ENCODE measurements around the gene CTIF. TPM values are rescaled to one million over a fixed set of nuclear protein-coding genes. Genes with fewer than 3 reads are reported as not detected.

CTIF gene
- total RNA-seq, 4 donors from 2014 or later, result 29.0 to 61.5 (median 37.7) TPM

DNA sequence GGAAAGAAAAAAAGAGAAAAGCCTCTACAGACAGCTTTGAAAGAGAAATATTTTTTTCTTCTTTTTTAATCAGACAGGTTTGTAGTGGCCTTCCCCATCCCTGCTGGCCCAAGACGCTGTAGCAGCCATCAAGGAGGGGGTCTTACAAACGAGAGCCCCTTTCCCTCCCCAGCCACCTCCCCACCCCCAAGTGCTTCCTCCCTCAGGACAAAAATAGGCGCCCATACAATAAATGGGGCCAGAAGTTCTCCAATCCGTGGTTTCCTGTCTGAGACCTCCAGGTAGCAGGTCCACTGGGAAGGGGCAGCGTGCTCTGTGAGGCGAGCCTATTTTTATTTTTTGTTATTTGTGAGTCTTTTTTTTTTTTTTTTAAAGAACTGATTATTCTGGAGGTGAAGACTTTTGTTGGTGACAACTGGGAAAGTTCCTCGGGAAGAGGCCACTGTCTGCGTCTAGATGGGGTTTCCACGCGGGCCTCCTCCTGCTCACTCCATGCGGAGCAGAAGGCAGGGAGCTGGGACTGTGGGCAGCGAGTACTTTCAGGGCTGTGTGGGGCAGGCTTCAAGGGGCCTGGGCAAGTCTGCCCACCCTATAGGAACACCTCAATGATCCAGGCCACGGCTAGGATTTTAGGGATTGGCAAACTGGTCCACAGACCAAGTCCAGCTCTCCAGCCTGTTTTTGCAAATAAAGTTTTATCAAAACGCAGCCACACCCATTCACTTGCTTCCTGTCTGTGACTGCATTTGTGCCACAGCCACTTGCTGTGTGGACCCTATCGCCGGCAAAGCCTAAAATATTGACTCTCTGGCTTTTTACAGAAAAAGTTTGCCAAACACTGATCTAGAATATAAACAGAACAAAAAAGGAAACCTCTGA, 139.6 kb downstream of the CTIF start:
- TF ChIP-seq EP300 (IDR thresholded peaks at IDR 0.05), result no peak
- H3K27ac ChIP-seq, result no peak overlapping the region
- H3K9me3 ChIP-seq, result no peaks in the 10 kb centered on the region
- WGBS, result 94% methylated on average over 16 of the region's 16 CpGs
- no peaks in the 10 kb centered on the region for H3K36me3 ChIP-seq
- no peak overlapping the region for H3K4me3 ChIP-seq
- H3K4me1 ChIP-seq, result peaks cover 23% of the 10 kb centered on the region
- H3K27me3 ChIP-seq, result no peaks in the 10 kb centered on the region
- DNase-seq (ENCODE audit: low spot score in 2 of 2), result no peak

DNA sequence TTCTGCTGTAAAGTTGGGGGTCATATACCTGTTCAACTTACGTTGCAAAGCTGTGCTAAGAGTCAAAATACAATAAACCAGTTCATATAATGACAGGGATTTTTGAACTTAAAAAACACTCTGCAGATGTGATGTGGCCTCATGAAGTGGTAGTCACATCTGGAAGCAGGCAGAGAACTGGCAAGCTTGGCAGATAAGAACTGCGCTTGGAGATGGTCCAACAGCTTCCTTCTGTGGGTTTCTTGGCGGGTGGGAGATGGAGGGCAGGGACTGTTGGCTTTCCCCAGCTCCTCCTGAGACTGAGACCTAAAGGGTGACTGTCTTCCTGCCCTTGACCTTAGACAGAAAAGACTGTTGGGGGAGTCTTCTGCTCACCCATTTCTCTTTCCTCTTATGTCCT, 140.4 kb downstream of the CTIF start:
- TF ChIP-seq, protein P1, sequence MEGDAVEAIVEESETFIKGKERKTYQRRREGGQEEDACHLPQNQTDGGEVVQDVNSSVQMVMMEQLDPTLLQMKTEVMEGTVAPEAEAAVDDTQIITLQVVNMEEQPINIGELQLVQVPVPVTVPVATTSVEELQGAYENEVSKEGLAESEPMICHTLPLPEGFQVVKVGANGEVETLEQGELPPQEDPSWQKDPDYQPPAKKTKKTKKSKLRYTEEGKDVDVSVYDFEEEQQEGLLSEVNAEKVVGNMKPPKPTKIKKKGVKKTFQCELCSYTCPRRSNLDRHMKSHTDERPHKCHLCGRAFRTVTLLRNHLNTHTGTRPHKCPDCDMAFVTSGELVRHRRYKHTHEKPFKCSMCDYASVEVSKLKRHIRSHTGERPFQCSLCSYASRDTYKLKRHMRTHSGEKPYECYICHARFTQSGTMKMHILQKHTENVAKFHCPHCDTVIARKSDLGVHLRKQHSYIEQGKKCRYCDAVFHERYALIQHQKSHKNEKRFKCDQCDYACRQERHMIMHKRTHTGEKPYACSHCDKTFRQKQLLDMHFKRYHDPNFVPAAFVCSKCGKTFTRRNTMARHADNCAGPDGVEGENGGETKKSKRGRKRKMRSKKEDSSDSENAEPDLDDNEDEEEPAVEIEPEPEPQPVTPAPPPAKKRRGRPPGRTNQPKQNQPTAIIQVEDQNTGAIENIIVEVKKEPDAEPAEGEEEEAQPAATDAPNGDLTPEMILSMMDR (IDR thresholded peaks at IDR 0.05), result no peak
- TF ChIP-seq POLR2AphosphoS5 (IDR thresholded peaks at IDR 0.05) (no peak), EP300 (IDR thresholded peaks at IDR 0.05) (no peak), POLR2A (IDR thresholded peaks at IDR 0.05) (no peak)
- H3K27ac ChIP-seq, result no peak overlapping the region

DNA sequence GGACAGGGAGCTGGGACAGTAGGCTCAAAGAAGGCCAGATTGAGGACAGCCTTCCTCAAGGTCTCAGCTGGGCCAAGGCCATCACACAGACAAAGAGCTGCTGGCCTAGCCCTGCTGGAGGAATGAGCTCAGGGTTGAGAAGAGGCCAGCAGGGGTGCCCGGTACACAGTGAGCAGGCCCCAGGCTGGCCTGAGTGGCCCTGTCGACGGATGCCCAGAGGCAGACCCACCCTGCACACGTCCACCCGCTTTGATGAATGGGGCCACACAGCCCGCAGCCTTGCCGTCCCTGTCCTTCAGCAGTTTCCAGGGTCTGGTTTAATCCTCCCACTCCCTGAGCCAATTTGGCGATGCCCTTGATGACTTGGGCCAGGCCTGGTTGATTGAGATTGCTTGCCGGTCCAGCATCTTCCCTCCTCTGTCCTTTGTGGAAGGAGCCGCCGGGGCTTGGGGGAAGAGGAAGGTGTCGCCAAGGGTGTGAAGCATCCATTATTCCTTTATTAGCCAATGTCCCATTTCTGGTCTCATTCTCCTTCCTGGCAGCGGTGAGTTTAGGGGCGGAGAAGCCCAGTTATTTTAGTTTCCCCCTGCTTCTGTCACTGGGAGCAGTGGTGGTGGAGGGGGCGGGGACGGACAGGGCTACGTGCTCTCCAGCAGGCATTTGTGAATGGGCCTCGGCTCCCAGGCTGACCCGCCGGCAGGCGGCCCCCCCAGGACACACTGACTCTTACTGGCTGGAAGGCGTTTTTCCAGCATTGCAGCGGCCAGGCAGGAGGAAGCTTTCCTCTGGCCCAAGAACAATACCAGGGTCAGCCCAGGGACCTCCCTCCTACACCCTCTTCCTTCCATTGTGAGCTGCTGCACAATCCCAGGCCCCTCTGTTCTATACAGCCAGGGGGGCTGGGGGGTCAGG, 141.8 kb downstream of the CTIF start:
- Histone ChIP-seq H3K4me1 (peaks cover 18% of the 10 kb centered on the region), H3K36me3 (no peaks in the 10 kb centered on the region), H3K27me3 (no peaks in the 10 kb centered on the region), H3K4me3 (no peak overlapping the region), H3K27ac (peak overlapping the region; percentile 2), H3K9me3 (no peaks in the 10 kb centered on the region)
- 74% methylated on average over 21 of the region's 23 CpGs for whole genome bisulfite sequencing
- TF ChIP-seq EP300 (IDR thresholded peaks at IDR 0.05) (no peak), POLR2AphosphoS5 (IDR thresholded peaks at IDR 0.05) (no peak), POLR2A (IDR thresholded peaks at IDR 0.05) (no peak)
- TF ChIP-seq, protein P1 (IDR thresholded peaks at IDR 0.05), result no peak
- no peak for DNase-seq (ENCODE audit: low spot score in 2 of 2)

More for the DNA sequence above, 140.4 kb downstream of the CTIF start:
- H3K27me3 ChIP-seq, result no peaks in the 10 kb centered on the region
- no peak overlapping the region for H3K4me3 ChIP-seq
- no peaks in the 10 kb centered on the region for H3K36me3 ChIP-seq
- no peaks in the 10 kb centered on the region for H3K9me3 ChIP-seq
- no peak for DNase-seq (ENCODE audit: low spot score in 2 of 2)
- peaks cover 23% of the 10 kb centered on the region for H3K4me1 ChIP-seq
- 55% methylated on average over 3 of the region's 3 CpGs for WGBS

DNA sequence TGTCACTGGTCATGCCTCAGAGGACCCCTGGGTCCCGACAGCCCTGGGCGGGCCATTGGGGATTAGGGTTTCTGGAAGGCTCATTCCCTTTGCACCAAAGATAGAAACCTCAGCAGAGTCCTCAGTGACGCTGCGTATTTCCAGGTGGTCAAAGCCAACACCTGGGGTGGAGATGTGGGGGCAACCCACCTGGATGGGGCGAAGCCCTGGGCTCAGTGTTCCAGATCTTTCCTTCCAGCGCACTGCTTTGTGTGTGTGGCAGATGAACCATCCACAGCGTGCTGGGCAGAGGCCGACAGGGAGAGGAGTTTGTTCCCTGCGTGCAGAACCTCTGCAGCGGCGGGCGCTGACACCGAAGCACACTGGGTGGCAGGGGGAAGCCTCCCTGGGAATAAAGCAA, 143.9 kb downstream of the CTIF start:
- no peak overlapping the region for H3K4me3 ChIP-seq
- H3K9me3 ChIP-seq, result no peaks in the 10 kb centered on the region
- TF ChIP-seq POLR2AphosphoS5 (IDR thresholded peaks at IDR 0.05), result no peak
- TF ChIP-seq, protein P1 (IDR thresholded peaks at IDR 0.05), result no peak
- TF ChIP-seq POLR2A (IDR thresholded peaks at IDR 0.05), result no peak
- TF ChIP-seq EP300 (IDR thresholded peaks at IDR 0.05), result no peak
- H3K27ac ChIP-seq, result no peak overlapping the region
- DNase-seq (ENCODE audit: low spot score in 2 of 2), result no peak
- H3K36me3 ChIP-seq, result no peaks in the 10 kb centered on the region
- 98% methylated on average over 9 of the region's 13 CpGs for WGBS
- peaks cover 10% of the 10 kb centered on the region for H3K4me1 ChIP-seq
- H3K27me3 ChIP-seq, result no peaks in the 10 kb centered on the region

DNA sequence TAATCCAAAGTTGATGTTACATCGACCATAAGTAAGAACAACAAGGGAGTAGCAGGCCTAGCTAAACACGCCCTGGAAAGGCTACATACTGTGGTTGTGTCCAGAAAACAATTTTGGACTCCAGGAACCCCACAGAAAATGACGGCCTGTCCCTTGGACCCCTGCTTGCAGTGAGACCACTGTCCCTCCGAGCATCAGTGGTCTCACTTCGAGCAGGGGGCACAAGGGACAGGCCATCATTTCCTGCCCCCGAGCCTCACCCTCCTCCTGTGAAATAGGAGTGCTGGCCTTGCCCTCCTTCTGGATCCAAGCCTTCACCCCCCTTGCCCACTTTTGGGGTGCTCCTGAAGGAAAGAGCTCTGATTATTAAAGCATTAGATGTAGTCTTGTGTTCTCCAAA, 144.4 kb downstream of the CTIF start:
- Histone ChIP-seq H3K27me3 (no peaks in the 10 kb centered on the region), H3K27ac (no peak overlapping the region), H3K4me3 (no peak overlapping the region), H3K9me3 (no peaks in the 10 kb centered on the region), H3K36me3 (no peaks in the 10 kb centered on the region), H3K4me1 (peaks cover 10% of the 10 kb centered on the region)
- WGBS, result 81% methylated on average over 3 of the region's 6 CpGs
- no peak for DNase-seq (ENCODE audit: low spot score in 2 of 2)
- TF ChIP-seq, protein P1 (IDR thresholded peaks at IDR 0.05), result no peak
- TF ChIP-seq POLR2AphosphoS5 (IDR thresholded peaks at IDR 0.05) (no peak), POLR2A (IDR thresholded peaks at IDR 0.05) (no peak), EP300 (IDR thresholded peaks at IDR 0.05) (no peak)
